Stimulated activated CD4-positive, alpha-beta T cell treated with anti-CD3 and anti-CD28 coated beads, Interleukin-4, amount 100 ng/mL, for 48 hours (primary cell): Measurements from ENCODE around the gene TBXAS1.

Experiments
- DNase-seq, 2 donors: peaks; one replicate each; pipeline ENCODE4 v3.0.0-alpha.2; 2020; ENCODE audit warnings: low read depth in 2 of 2

The TBXAS1 gene

GRCh38 chr7:139976838-139977656, 148.0 kb downstream of the TBXAS1 start:
- DNase-seq: no peak

- no peak for DNase-seq
Observed at GRCh38 chr7:139981511-139981895, 152.4 kb downstream of the TBXAS1 start.

DNA sequence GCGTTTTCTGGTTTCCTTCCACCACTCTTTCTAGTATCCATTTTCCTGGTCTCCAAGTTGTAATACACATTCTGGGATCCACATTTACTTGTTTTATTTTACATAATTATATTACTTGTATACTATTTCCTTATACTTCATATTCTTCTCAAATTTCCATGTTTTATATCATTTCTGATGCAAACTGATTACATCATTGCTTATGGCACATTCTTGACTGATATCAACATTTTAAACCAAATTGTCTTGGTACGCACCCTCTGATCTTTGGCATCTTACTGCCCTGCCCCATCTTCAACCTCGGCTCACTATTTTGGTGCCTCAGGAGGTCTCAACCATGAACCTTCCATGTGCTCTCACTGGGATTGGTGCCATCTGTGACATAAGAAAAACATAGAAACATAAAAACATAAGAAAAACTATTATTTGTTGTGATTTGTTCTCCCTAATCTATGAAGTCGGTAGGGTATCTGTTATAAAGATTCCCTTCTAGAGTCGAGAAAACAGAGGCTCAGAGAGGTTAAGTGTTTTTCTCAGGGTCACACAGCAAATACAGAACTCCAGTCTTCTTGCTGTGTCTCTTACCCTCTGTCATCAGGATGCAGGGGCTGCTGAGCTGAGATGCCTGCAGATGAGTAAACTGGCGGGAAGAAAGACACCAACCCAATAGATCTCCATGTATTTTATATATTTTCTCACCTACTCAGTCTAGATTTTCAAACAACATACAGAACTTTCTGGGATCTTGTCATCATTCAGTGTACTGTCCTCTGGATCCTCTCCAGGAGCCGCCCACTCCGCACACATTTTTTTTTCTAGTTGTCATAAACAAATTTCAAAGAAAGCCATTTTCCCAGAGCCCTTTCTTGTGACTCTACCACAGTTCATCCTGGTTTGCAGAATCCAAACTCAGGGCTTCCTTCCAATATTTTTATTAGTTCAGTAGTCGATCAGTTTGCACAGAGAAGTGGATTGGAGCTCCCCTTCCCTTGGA, 154.2 kb downstream of the TBXAS1 start:
- no peak for DNase-seq

- no peak for DNase-seq
Observed at GRCh38 chr7:139984642-139985539, 155.8 kb downstream of the TBXAS1 start.

DNA sequence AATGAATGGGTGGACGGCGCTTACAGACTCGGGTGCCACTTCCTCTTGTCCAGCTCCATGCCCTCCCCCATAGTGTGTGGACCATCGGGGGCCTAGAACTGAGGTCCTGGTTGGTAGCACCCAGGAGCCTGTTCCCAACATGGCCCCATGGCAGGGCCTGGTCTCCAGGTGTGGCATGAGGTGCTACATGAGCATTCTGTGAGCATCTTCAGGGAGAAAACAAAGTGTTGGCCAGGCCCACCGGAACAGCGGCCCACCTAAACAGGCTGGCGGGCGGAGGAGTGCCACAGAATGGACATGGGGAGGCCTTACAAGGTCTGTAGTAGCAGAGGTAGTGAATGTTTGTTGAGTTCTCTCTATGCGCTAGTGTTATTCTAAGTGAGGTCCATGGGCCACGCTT, 156.7 kb downstream of the TBXAS1 start:
- no peak for DNase-seq

- DNase-seq: no peak
Observed at GRCh38 chr7:139987691-139988516, 158.8 kb downstream of the TBXAS1 start.

DNA sequence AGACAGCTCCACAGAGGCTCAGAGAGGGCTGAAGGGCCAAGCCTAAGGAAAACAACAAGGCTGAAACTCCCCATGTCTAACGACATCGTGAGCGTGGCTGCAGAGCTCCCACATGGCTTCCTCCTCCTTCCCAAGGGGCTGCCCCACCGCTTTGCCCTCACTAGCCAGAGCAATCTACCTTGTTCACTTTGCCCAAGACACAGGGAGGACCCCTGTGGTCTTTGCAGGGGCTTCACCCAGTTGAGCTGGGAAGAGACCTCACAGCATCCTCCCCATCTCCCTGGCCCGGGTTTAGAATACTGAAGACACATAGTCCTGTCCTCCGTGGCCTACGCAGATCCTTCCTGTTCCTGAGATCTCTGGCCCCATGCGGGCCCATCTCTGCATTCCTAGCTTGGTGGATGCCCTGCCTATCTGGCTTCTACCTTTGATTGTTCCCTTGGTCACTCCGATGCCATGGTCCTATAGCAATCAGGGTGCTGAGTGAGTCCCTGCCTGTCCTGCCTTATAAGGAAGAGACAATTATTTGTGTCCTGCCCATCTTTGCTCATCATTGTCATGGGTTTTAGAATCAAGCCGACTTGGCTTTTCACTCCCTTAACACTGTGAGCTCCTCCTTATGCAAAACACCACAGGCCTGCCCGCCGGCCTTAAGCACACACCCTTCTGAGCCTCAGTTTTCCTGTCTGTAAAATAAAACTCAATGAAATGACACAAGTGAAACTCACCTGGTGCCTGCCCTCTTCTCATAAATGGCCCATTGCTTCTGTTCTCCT, 160.5 kb downstream of the TBXAS1 start:
- DNase-seq: no peak

GRCh38 chr7:139990142-139990535, 161.1 kb downstream of the TBXAS1 start:
- no peak for DNase-seq

DNA sequence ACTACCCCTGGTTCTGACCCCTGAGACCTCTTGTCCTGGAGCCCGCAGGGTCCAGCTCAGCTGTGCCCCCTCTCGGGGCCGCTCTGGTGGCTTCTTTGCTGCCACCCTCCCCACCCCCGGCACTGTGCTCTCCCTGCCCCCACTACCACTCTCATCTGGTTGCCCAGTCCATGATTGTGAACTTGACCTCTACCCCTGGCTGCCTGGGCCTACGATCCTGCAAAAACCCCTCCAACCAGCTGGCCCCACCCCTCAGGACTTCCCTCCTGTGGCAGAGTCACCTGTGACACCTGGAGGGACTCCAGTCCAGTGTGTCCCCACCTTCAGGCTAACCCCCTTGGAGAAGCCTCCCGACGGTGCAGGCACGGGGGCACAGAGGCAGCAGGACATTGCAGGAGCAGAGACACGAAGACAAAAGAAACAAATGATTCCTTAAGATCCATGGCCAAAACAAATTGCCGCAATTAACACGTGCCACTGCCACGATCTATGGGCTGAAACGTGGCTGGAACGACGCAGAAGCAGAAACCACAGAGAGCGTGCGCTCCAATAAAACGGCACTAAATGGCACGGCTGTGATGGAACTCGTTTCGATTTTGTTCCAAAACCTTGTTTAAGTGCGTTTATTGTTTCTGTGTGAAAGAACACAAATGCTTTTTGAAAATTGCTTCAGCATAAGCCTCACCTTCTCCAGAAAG, 161.7 kb downstream of the TBXAS1 start:
- no peak for DNase-seq

DNA sequence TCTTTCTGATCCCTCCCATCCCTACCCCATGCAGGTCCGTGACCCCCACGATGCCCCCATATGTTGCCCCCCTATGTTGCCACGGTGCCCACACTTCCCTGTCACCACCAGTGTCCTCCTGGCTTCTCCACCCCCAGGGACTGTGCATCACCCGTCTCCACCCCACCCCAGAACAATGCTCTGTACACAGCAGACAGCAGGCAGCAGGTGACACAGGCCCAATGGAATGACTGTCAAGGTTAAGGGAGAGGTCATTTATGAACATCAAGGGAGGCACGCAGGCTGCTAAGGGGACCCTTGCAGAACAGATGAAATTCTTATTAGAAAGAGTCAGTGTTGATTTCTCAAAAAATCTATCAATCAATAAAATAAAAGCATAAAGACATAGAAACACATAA, 162.2 kb downstream of the TBXAS1 start:
- DNase-seq: no peak

DNA sequence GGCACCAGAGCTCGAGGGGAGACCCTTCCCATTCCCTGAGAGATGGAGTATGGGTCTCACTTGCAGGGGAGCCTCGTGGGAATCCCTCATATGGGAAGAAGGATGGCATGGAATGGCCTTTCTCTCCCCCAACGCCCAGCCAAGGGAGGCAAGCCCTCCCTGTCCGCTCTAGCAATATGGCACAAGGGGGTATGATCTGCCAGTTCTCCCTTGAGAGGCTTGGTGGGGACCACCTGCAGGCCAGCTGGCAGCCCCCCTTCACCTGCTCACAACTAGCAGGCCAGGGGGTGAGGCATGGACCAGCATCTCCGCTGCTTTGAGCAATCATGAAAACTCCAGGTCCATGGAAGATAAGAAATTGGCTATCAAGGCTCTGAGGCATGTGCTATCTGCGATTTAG, 162.8 kb downstream of the TBXAS1 start:
- no peak for DNase-seq

DNA sequence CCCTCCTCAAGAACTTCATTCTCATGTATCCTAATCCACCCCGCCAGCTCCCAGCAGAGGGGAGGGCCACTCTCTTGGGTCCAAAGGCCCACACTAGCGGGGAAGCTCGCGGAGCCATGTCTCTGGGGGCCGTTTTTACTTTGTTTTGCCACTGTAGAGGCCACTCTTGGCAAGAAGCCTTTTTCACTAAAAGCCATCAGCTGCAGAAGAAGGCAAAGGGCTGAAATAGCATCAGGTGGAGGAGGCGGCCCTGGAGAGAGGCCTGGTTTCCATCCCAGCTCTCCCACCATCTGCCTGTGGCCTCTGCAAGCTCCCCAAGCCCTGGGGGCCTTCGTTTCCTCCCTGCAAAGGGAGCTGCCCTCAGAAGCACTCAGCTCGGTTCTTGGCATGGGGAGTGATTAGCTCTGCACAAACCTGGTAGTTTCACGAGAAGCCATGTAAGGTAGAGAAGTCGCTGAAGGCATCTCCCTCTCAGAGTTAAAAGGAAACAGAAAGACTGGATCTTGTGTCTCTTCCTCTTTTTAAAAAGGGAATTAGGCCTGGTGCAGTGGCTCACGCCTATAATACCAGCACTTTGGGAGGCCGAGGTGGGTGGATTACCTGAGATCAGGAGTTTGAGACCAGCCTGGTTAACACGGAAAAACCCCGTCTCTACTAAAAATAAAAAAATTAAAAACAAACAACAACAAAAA, 163.4 kb downstream of the TBXAS1 start:
- DNase-seq: no peak

DNA sequence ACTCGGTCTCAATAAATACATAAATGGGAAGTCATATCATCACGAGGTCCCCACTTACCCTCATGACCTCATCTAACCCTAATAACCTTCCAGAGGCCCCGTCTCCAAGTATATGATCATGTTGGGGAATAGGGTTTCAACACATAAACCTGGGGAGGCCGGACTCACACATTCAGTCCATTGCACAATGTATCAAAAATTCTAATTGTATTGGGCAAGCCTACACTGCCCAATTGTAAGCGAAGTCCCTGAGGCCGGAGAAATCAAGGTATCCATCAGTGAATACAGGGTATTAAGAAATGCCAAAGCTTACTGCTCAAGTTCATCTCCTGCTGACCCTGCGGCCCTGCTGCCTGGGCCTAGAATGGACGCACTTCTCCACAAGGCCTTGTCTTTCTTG, 164.1 kb downstream of the TBXAS1 start:
- no peak for DNase-seq

- DNase-seq: no peak
Observed at GRCh38 chr7:139993592-139993991, 164.5 kb downstream of the TBXAS1 start.

GRCh38 chr7:139994356-139994755, 165.3 kb downstream of the TBXAS1 start:
- DNase-seq: no peak

DNA sequence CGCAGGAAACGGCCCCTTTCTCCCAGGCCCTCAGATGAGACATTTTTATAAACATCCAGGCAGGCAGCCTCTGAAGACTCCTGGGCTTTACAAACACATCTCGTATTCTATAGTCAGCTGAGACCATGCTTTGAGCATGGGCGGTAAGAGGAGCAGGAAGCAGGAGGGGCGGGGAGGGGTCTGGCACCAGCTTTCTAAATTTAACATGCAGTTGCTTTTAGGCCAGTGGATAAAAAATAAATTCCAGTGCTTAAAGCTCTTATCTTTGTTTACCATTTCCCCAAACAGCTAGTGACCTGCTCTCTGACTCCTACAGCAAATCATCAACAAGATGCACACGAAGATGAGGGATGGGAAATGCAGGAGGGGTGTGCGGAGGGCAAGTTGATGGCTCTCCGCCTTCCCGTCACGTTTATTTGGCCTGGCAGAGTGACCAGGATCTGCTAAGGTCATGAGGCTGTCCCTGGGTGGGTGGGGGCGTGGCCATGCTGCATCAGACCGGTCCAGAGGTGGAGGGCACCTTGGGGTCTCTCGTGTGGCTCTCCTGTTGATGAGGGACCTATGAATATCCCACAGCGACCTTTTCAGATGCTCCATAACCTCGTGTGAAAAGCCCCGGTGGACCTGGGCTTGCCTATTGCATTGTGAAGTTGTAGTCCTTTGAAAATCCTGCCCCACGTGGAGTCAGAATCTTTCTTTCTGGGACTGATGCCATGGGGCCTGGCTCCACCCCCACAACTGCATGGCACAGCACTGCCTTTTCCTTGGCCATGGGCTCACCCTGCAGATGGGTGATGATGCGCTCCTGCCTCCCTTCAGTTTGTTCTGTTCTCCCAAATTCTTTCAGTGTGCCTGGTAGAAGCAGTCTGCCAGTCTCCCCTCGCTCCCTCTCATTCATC, 166.2 kb downstream of the TBXAS1 start:
- DNase-seq: no peak

GRCh38 chr7:139998572-139998971, 169.5 kb downstream of the TBXAS1 start:
- no peak for DNase-seq

DNA sequence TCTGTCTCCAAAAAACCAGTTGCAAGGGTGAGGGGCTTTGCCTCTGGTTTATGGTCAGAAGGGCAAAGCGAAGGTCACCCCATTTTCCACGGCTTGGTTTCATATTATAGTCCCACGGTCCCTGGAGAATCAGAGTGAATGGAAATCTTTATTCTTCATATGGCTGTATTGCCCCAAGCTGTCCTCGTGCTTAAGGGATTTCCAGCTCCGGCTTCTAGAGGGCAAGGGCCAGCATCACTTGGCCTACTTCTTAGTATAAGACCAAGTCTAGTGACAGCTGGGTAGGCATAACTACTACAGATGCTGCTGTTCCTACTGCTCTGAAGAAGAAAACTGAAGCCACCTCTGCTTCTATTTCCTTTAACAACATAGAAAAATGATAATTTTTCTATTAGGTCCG, 170.5 kb downstream of the TBXAS1 start:
- no peak for DNase-seq
